Neural cell (in vitro differentiated cells): ENCODE data around the gene DDC. TPM values are rescaled to one million over a fixed set of nuclear protein-coding genes. Genes with fewer than 3 reads are reported as not detected.

Source experiments
- H2AFZ ChIP-seq: fragments of 200-600, 300-800 bp; sonication (generic), shearing (Covaris generic); 2 replicates; pipeline ENCODE4 v1.6.0; 2014; ENCODE audit warnings: low read depth, mild to moderate bottlenecking, antibody characterized with exemption, low read length, moderate library complexity
- H3F3A ChIP-seq: fragments of 200-600 bp; shearing (Covaris generic); 2 replicates; pipeline ENCODE4 v1.6.1; 2016; ENCODE audit warnings: mild to moderate bottlenecking, moderate library complexity, mixed read lengths, antibody characterized with exemption, low read length; ENCODE audit not compliant: insufficient read depth, poor library complexity, severe bottlenecking
- H3K27ac ChIP-seq: fragments of 200-600, 300-800 bp; sonication (generic), shearing (Covaris generic); 2 replicates; pipeline ENCODE4 v1.5.1; 2014; ENCODE audit warnings: mild to moderate bottlenecking, low read length, moderate library complexity
- H3K27me3 ChIP-seq: fragments of 300-800, 200-600 bp; sonication (generic), shearing (Covaris generic); 2 replicates; pipeline ENCODE4 v1.6.0; 2014; ENCODE audit warnings: mild to moderate bottlenecking, low read depth, low read length, moderate library complexity; ENCODE audit not compliant: insufficient read depth
- H3K36me3 ChIP-seq: fragments of 300-800, 200-600 bp; sonication (generic), shearing (Covaris generic); 2 replicates; pipeline ENCODE4 v1.5.1; 2014; ENCODE audit warnings: mild to moderate bottlenecking, antibody characterized with exemption, low read length, moderate library complexity; ENCODE audit not compliant: insufficient read depth
- H3K4me2 ChIP-seq: fragments of 300-800, 200-600 bp; sonication (generic), shearing (Covaris generic); 2 replicates; pipeline ENCODE4 v1.6.0; 2014; ENCODE audit warnings: mild to moderate bottlenecking, low read length
- H3K4me3 ChIP-seq: fragments of 300-800, 200-600 bp; sonication (generic), shearing (Covaris generic); 2 replicates; pipeline ENCODE4 v1.5.1; 2014; ENCODE audit warnings: mild to moderate bottlenecking, low read length, moderate library complexity
- H3K79me2 ChIP-seq: fragments of 200-600 bp; shearing (Covaris generic); replicated peaks from 2 replicates; pipeline ENCODE4 v1.6.0; 2014; ENCODE audit warnings: mild to moderate bottlenecking, low read length, moderate library complexity; ENCODE audit not compliant: insufficient read depth
- H3K9ac ChIP-seq: fragments of 300-800, 200-600 bp; sonication (generic), shearing (Covaris generic); 2 replicates; pipeline ENCODE4 v1.6.1; 2016; ENCODE audit warnings: mild to moderate bottlenecking, low read length, mixed read lengths
- H3K9me2 ChIP-seq: fragments of 200-600 bp; shearing (Covaris generic); 2 replicates; pipeline ENCODE4 v1.6.1; 2016; ENCODE audit warnings: mild to moderate bottlenecking, low read length, mixed read lengths; ENCODE audit not compliant: insufficient read depth
- H3K9me3 ChIP-seq: fragments of 200-600, 300-800 bp; sonication (generic), shearing (Covaris generic); 2 replicates; pipeline ENCODE4 v1.6.1; 2016; ENCODE audit warnings: mild to moderate bottlenecking, mixed run types, low read length, moderate library complexity, mixed read lengths
- H4K20me1 ChIP-seq: fragments of 200-600 bp; shearing (Covaris generic); 2 replicates; pipeline ENCODE4 v1.6.1; 2016; ENCODE audit warnings: mild to moderate bottlenecking, mixed run types; ENCODE audit not compliant: insufficient read depth
- REST ChIP-seq: IDR thresholded peaks from 2 replicates; pipeline ENCODE4 v1.6.1; 2012; ENCODE audit warnings: borderline replicate concordance
- polyA plus RNA-seq: library from polyadenylated mRNA; depleted of rRNA; stranded (reverse); fragments of >200 nt; gene quantifications from 2 replicates; pipeline ENCODE4 v1.2.3, GENCODE V29; 2014
- small RNA-seq, 3 experiments: library from RNA; depleted of rRNA; stranded (forward); fragments of <200 nt; gene quantifications; one replicate each; pipeline ENCODE3, GENCODE V24; 2012

DDC gene
- polyA plus RNA-seq, 1 donor from 2014 or later: 42.9 TPM

GRCh38 chr7:50409856-50410745 is 155.1 kb downstream of the DDC start:
- Histone ChIP-seq H3K27ac (no peak overlapping the region), H3K79me2 (no peaks in the 10 kb centered on the region), H3K9me2 (no peaks in the 10 kb centered on the region), H3K9ac (no peak overlapping the region), H3K4me3 (no peak overlapping the region), H3K36me3 (no peaks in the 10 kb centered on the region), H3F3A (no peaks in the 10 kb centered on the region), H4K20me1 (no peaks in the 10 kb centered on the region), H3K4me2 (no peak overlapping the region), H2AFZ (no peak overlapping the region), H3K27me3 (no peaks in the 10 kb centered on the region), H3K9me3 (no peaks in the 10 kb centered on the region)
- TF ChIP-seq REST: no peak

Small RNAs within 50 kb of the gene (small RNA-seq; reads per million reads assigned to genes)
- 0 reads per million in 3 experiments for gene RNU6-1091P

Other genes with a start within 250 kb of the DDC start
- 32.8 and 38.5 TPM in 2 replicates for gene FIGNL1, start 115.1 kb downstream of the DDC start, polyA plus RNA-seq
- gene GRB10, start 217.5 kb upstream of the DDC start, polyA plus RNA-seq: 62.7 and 78.4 TPM in 2 replicates